Heart left ventricle (tissue), 16 donors: ENCODE measurements around the gene TRPM3. TPM values are rescaled to one million over a fixed set of nuclear protein-coding genes. Genes with fewer than 3 reads are reported as not detected.
A peak's percentile ranks its signal among the peaks of the same experiment; 100 is the strongest.

ENCODE experiments used
- ATAC-seq, 4 donors: fragments of 200-7000 bp; cut with Tn5 transposase; one replicate each; pipeline ENCODE4 v1.9.1; 2020 to 2022; ENCODE audit warnings: moderate library complexity in 4 of 4, mild to moderate bottlenecking in 3 of 4, moderate number of reproducible peaks in 1 of 4
- DNase-seq, 5 donors: peaks; one replicate each; pipeline ENCODE4 v3.0.0-alpha.2; 2020
- H3K27ac ChIP-seq, 12 donors: fragments of 200-600 bp; sonication (generic) in 4 of 12; one replicate each; pipeline versions ENCODE4 v1.5.0 to v1.8.0; 2016 to 2022; ENCODE audit warnings: mild to moderate bottlenecking in 2 of 12
- H3K27me3 ChIP-seq, 9 donors: fragments of 200-600 bp; sonication (generic) in 2 of 9; one replicate each; pipeline versions ENCODE4 v1.5.1 to v1.8.0; 2016 to 2022; ENCODE audit warnings: mild to moderate bottlenecking in 3 of 9
- H3K36me3 ChIP-seq, 9 donors: fragments of 200-600 bp; sonication (generic) in 2 of 9; one replicate each; pipeline versions ENCODE4 v1.5.0 to v1.8.0; 2018 to 2022; ENCODE audit warnings: mild to moderate bottlenecking in 2 of 9
- H3K4me1 ChIP-seq, 12 donors: fragments of 200-600 bp; sonication (generic) in 4 of 12; one replicate each; pipeline versions ENCODE4 v1.5.0 to v1.8.0; 2016 to 2022; ENCODE audit warnings: mild to moderate bottlenecking in 3 of 12
- H3K4me3 ChIP-seq, 12 donors: fragments of 200-600 bp; sonication (generic) in 4 of 12; one replicate each; pipeline versions ENCODE4 v1.5.0 to v1.8.0; 2017 to 2022; ENCODE audit warnings: mild to moderate bottlenecking in 9 of 12, moderate library complexity in 4 of 12
- H3K9me3 ChIP-seq, 12 donors: fragments of 200-600 bp; sonication (generic) in 4 of 12; one replicate each; pipeline versions ENCODE4 v1.5.0 to v1.8.0; 2016 to 2022; ENCODE audit warnings: mild to moderate bottlenecking in 1 of 12
- POLR2A ChIP-seq, 2 donors: fragments of 450-650 bp; IDR thresholded peaks; one replicate each; pipeline ENCODE4 v1.6.1; 2017; ENCODE audit warnings: antibody characterized with exemption in 2 of 2, mild to moderate bottlenecking in 2 of 2, moderate library complexity in 2 of 2
- WGBS, 4 donors: extraction: QIAGEN DNeasy Blood & Tissue Kit in 2 of 4; methylation state at CpG; one replicate each; pipeline versions ENCODE4 v1.1.5 to v1.1.7; 2013 to 2018; 5-methylcytosine and 5-hydroxymethylcytosine counted together
- intact Hi-C, 10 donors: fragments of 100-400 bp; cut with DNase I; formaldehyde crosslinking; loops; one replicate each; pipeline versions ENCODE4 v1.11.1 to v1.14.2; 2022
- polyA plus RNA-seq, 2 donors: library from polyadenylated mRNA; stranded (reverse); fragments of 200-250 nt; gene quantifications; one replicate each; pipeline ENCODE4 v1.2.3, GENCODE V29; 2013
- total RNA-seq, 9 donors: library from RNA; depleted of rRNA in 2 of 9; stranded (reverse); fragments of >200 nt in 2 of 9; fragmentation: NEBNext Ultra II Directional in 3 of 9; extraction: Animal tissue kit (Norgen Biotek cat#: 25700) in 3 of 9; gene quantifications; one replicate each; pipeline versions ENCODE4 v1.1.0 to v1.2.4, GENCODE V29; 2016 to 2023
- TF ChIP-seq, protein P1 (sequence below), 12 donors: fragments of 200-600 bp; sonication (generic) in 4 of 12; IDR thresholded peaks; one replicate each; pipeline versions ENCODE4 v1.5.0 to v1.8.0; 2018 to 2022; ENCODE audit warnings: antibody characterized with exemption in 12 of 12, mild to moderate bottlenecking in 5 of 12
- donor health status: ischemic (EF 13 %, LVEDD 7.1; RV severe dilation, severe dysfunction).
- donor health status: healthy with polysubstance abuse.
- donor health status: DM: no; HTN: yes; CAD: no.
- donor health status: DM: no; HTN: no; CAD: no.
- donor health status: ischemic (EF 25% LVEDD 6.9; RV normal size, moderate dysfunction).
- donor health status: ischemic (EF 25% LVEDD 5.7; RV mildly dilated, moderate dysfunction).
- donor health status: healthy.
- donor health status: DM: yes; HTN: yes; CAD: no.
- donor health status: ischemic (EF 35%, LVEDD 5.7; RV mildly dilated, moderate dysfunction).
- donor health status: nonischemic (EF 11% LVEDD 7.7; RV severe dilation, severe dysfunction).
- donor health status: DM: yes; HTN: yes; CAD: no.
- donor health status: PGD.
- donor health status: ischemic (EF 29% LVEDD 5.4; RV normal size, mild dysfunction).
- donor health status: nonischemic (EF 23%, LVEDD 6.1; RV moderate dilation, normal function).

The TRPM3 gene
- total and polyA plus RNA-seq, 11 donors, result 0.02 to 0.91 (median 0.10) TPM; not detected in 1

DNA sequence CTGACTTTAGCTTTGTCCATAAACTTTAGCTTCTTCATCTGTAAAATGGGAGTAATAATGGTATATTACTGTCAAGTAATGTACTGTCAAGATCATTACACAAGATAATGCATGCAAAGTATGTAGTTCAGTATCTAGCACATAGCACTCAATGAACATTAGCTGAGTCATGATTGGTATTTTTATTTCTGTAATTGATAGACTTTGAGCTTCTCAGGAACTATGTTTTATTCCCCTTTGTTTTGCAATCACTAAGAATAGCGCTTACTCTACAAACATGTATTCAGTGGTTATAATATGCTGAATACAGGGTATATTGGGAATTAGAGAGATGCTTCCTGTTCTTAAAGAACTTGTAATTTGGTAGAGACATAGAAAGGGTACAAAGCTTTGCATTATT is 564.6 kb downstream of the TRPM3 start:
- ATAC-seq, result no peak
- TF ChIP-seq, protein P1, sequence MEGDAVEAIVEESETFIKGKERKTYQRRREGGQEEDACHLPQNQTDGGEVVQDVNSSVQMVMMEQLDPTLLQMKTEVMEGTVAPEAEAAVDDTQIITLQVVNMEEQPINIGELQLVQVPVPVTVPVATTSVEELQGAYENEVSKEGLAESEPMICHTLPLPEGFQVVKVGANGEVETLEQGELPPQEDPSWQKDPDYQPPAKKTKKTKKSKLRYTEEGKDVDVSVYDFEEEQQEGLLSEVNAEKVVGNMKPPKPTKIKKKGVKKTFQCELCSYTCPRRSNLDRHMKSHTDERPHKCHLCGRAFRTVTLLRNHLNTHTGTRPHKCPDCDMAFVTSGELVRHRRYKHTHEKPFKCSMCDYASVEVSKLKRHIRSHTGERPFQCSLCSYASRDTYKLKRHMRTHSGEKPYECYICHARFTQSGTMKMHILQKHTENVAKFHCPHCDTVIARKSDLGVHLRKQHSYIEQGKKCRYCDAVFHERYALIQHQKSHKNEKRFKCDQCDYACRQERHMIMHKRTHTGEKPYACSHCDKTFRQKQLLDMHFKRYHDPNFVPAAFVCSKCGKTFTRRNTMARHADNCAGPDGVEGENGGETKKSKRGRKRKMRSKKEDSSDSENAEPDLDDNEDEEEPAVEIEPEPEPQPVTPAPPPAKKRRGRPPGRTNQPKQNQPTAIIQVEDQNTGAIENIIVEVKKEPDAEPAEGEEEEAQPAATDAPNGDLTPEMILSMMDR (IDR thresholded peaks at IDR 0.05), result no peak
- TF ChIP-seq POLR2A (IDR thresholded peaks at IDR 0.05), result no peak
- intact Hi-C loops, result no loop called here

DNA sequence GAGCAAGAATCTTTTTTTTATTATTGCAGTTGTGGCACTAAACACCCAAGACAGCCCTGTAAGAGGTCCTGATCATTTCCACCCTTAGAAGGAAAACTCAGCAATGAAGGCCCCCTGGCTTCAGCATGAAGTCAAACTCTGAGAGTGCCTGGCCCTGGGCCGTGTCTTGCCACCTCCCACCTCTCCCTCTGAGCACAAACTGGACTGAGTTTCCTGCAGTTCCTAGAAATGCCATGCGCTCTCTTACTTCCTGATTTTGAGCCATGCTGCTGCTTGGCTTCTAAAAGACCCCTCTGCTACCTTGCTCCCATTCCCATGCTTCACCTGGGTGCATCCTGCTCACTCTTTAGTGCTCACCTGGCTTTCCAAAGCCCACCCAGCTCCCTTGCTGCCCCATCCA is 566.5 kb downstream of the TRPM3 start:
- DNase-seq, result no peak
- H3K9me3 ChIP-seq, result peaks cover 0 to 2% (median 0%) of the 10 kb centered on the region in 12 donors
- H3K36me3 ChIP-seq, result no peaks in the 10 kb centered on the region
- TF ChIP-seq, protein P1 (IDR thresholded peaks at IDR 0.05), result no peak
- no peak for TF ChIP-seq POLR2A (IDR thresholded peaks at IDR 0.05)
- 78 to 96% (median 81%) methylated on average over 2 of the region's 2 CpGs for WGBS, 4 donors
- peak in 3 of 4 donors; percentile 9 to 33 (median 24) for ATAC-seq
- H3K27ac ChIP-seq, result no peak overlapping the region
- H3K4me1 ChIP-seq, result peaks cover 0 to 46% (median 12%) of the 10 kb centered on the region in 12 donors
- intact Hi-C loops, result no loop called here
- H3K27me3 ChIP-seq, result no peaks in the 10 kb centered on the region
- H3K4me3 ChIP-seq, result no peak overlapping the region

More for the DNA sequence above, 564.6 kb downstream of the TRPM3 start:
- Histone ChIP-seq H3K4me1 (peaks cover 0 to 45% (median 12%) of the 10 kb centered on the region in 12 donors), H3K27ac (no peak overlapping the region), H3K27me3 (no peaks in the 10 kb centered on the region), H3K4me3 (no peak overlapping the region), H3K9me3 (no peaks in the 10 kb centered on the region), H3K36me3 (no peaks in the 10 kb centered on the region)
- WGBS, 4 donors, result 90 to 97% (median 95%) methylated on average over 1 of the region's 1 CpG
- DNase-seq, result no peak

DNA sequence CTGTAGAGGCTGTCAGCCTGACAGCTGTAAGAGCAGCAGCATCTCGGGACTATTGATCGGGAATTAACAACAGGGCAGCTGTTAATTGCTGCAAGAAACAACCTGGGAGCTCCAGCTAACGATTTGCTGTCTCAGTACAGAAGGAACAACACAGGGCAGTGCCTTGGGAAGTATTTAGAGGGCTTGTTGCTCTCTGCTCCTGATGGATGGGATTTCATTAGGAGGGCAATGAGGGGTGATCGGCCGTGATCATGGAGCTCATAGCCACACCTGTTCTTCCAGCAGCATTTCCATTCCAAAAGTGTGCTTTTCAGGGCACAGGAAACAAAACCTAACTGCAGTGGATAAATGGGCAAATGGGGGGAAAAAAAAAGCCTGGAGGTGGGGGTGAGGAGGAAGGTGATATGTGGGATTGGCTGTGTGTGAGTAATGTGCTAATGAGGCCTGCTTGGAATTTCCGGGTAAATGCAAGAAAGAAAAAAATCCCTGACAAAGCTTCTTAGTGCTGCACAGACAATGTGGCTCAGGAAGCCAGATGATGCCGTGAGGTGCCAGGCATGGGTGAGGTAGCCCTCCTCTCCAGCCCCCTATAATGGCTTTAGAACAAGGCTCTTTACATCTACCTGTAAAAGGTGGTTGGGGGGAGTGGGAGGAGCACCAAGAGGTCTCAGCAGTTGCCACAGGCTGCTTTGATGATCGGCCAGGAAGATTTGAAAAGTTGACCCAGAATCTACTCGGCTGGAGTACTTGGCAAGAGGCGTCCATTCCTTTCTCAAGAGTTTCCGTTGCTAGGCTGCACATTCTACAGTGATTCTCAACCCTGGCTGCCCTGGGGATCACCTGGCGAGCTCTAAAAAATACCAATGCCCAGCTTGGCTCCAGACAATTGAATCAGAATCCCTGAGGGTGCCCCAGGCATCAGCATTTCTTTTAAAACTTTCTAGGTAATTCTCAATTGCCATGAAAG is 567.4 kb downstream of the TRPM3 start:
- Histone ChIP-seq H3K27ac (peak overlapping the region in 1 of 12 donors; percentile 7), H3K36me3 (no peaks in the 10 kb centered on the region), H3K4me1 (peaks cover 0 to 50% (median 12%) of the 10 kb centered on the region in 12 donors), H3K9me3 (peaks cover 0 to 2% (median 0%) of the 10 kb centered on the region in 12 donors), H3K4me3 (no peak overlapping the region), H3K27me3 (no peaks in the 10 kb centered on the region)
- WGBS, 4 donors, result 53 to 63% (median 60%) methylated on average over 12 of the region's 12 CpGs
- TF ChIP-seq, protein P1 (IDR thresholded peaks at IDR 0.05), result no peak
- no peak for TF ChIP-seq POLR2A (IDR thresholded peaks at IDR 0.05)
- intact Hi-C loops, result no loop called here
- peak; percentile 48 to 85 (median 72) for ATAC-seq
- peak in 1 of 5 donors; percentile 39 for DNase-seq

DNA sequence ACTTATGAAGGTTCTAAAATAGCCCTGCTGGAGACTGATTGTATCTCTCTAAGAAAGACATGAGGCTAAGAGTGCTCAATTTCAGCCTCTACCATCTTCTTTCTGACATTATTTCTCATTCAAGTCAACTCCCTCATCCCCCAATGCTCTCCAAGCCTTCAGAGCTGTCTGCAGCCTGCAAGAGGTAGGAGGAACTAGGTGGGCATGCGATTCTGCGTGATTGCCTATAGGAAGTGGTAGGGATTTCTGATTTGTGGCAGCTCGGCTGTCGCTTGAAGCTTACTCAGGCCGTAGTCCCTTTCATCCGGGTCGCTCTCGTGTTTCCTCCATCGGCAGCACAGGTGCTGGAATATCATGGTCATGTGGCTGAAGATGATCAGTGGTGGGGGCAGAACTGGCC is 568.9 kb downstream of the TRPM3 start:
- DNase-seq, result no peak

More for the DNA sequence above, 568.9 kb downstream of the TRPM3 start:
- H3K36me3 ChIP-seq, result no peaks in the 10 kb centered on the region
- no peaks in the 10 kb centered on the region for H3K27me3 ChIP-seq
- intact Hi-C loops, result no loop called here
- no peak overlapping the region for H3K27ac ChIP-seq
- ATAC-seq, result no peak
- H3K4me3 ChIP-seq, result no peak overlapping the region
- peaks cover 0 to 50% (median 12%) of the 10 kb centered on the region in 12 donors for H3K4me1 ChIP-seq
- TF ChIP-seq POLR2A (IDR thresholded peaks at IDR 0.05), result no peak
- TF ChIP-seq, protein P1 (IDR thresholded peaks at IDR 0.05), result no peak
- WGBS, 4 donors, result 92 to 97% (median 95%) methylated on average over 9 of the region's 9 CpGs
- H3K9me3 ChIP-seq, result peaks cover 0 to 2% (median 0%) of the 10 kb centered on the region in 12 donors
